Ovary (tissue), 9 donors: Measurements from ENCODE around the gene OR13C3. TPM values are rescaled to one million over a fixed set of nuclear protein-coding genes. Genes with fewer than 3 reads are reported as not detected.

Experiments
- DNase-seq, 5 donors: peaks; one replicate each; pipeline ENCODE4 v3.0.0-alpha.2; 2019 to 2020
- H3K27ac ChIP-seq, 2 donors: fragments of 200-600 bp; one replicate each; pipeline versions ENCODE4 v1.5.1 to v1.8.0; 2019 to 2022
- H3K27me3 ChIP-seq: fragments of 200-600 bp; one replicate; pipeline ENCODE4 v1.8.0; 2022
- H3K36me3 ChIP-seq: fragments of 200-600 bp; sonication (generic); one replicate; pipeline ENCODE4 v1.5.1; 2019
- H3K4me1 ChIP-seq: one replicate; pipeline ENCODE4 v1.8.1; 2013; ENCODE audit warnings: mild to moderate bottlenecking, moderate library complexity; ENCODE audit not compliant: insufficient read depth
- H3K4me3 ChIP-seq: fragments of 200-600 bp; sonication (generic); one replicate; pipeline ENCODE4 v1.5.1; 2017
- H3K9me3 ChIP-seq, 2 donors: fragments of 200-600 bp in 1 of 2; sonication (generic) in 1 of 2; one replicate each; pipeline versions ENCODE4 v1.5.1 to v1.8.1; 2013 to 2019; ENCODE audit warnings: mild to moderate bottlenecking in 1 of 2, moderate library complexity in 1 of 2
- CTCF ChIP-seq, 3 donors: fragments of 450-650 bp in 2 of 3; fragments of 200-600 bp in 1 of 3; IDR thresholded peaks; one replicate each; pipeline versions ENCODE4 v1.5.1 to v1.8.0; 2016 to 2022; ENCODE audit warnings: antibody characterized with exemption in 3 of 3, mild to moderate bottlenecking in 1 of 3
- EP300 ChIP-seq: sonication (generic); formaldehyde crosslinking; IDR thresholded peaks from one replicate; pipeline ENCODE4 v1.6.1; 2017; ENCODE audit warnings: antibody characterized with exemption
- POLR2A ChIP-seq: fragments of 450-650 bp; IDR thresholded peaks from one replicate; pipeline ENCODE4 v1.6.1; 2017; ENCODE audit warnings: antibody characterized with exemption, mild to moderate bottlenecking, moderate library complexity
- WGBS, 3 donors: extraction: QIAGEN DNeasy Blood & Tissue Kit in 1 of 3; methylation state at CpG; one replicate each; pipeline versions ENCODE4 v1.1.5 to v1.1.7; 2013 to 2017; 5-methylcytosine and 5-hydroxymethylcytosine counted together
- intact Hi-C, 4 donors: fragments of 100-400 bp; cut with DNase I; formaldehyde crosslinking; loops; one replicate each; pipeline versions ENCODE4 v1.11.0 to v1.15.1; 2022 to 2023
- polyA plus RNA-seq, 2 donors: library from polyadenylated mRNA; stranded (reverse); fragments of 200-250 nt in 1 of 2; fragments of 350-450 nt in 1 of 2; fragmentation: Illumina TruSeq in 1 of 2; extraction: RNeasy Lipid Tissue Mini Kit (QIAGEN cat#74804) in 1 of 2; gene quantifications; one replicate each; pipeline ENCODE4 v1.2.3, GENCODE V29; 2013 to 2014
- total RNA-seq, 7 donors: library from RNA; depleted of rRNA in 2 of 7; stranded (reverse); fragments of >200 nt in 2 of 7; fragmentation: NEBNext Ultra II Directional in 3 of 7; extraction: Animal tissue kit (Norgen Biotek cat#: 25700) in 3 of 7; gene quantifications; one replicate each; pipeline versions ENCODE4 v1.1.0 to v1.2.4, GENCODE V29; 2016 to 2023
- donor health status: DM: no; HTN: no; CAD: no; lungs with moderate emphysema.
- donor health status: DM: no; HTN: no; CAD: no.
- donor health status: Bipolar disorder and iron deficiency.
- donor health status: DM: yes; HTN: yes; CAD: no.
- donor health status: DM: no; HTN: no; CAD: no.
- donor health status: DM: yes; HTN: yes; CAD: no.

OR13C3 gene
- total and polyA plus RNA-seq, 9 donors = not detected

- Histone ChIP-seq H3K4me1 (no peaks in the 10 kb centered on the region), H3K36me3 (no peaks in the 10 kb centered on the region), H3K27me3 (no peaks in the 10 kb centered on the region), H3K4me3 (no peak within 1 kb of the TSS), H3K27ac (no peak within 1 kb of the TSS), H3K9me3 (no peaks in the 10 kb centered on the region)
- no peak for DNase-seq
- intact Hi-C loops = no loop called here
- no peak for TF ChIP-seq EP300
- no peak for TF ChIP-seq POLR2A
- TF ChIP-seq CTCF (IDR thresholded peaks at IDR 0.05) = no peak
- WGBS, 3 donors = 89 to 93% (median 90%) methylated on average over 4 of the region's 4 CpGs
These were observed 32.2 kb upstream of the OR13C3 start, which contains the start of gene OR13C8 for GRCh38 chr9:104568868-104569267. OR13C8 (plus strand) TSS chr9:104569168; CDS start chr9:104569168, 0 bp downstream.

- Histone ChIP-seq H3K9me3 (no peaks in the 10 kb centered on the region), H3K27ac (no peak overlapping the region), H3K4me1 (no peaks in the 10 kb centered on the region), H3K27me3 (no peaks in the 10 kb centered on the region), H3K4me3 (no peak overlapping the region), H3K36me3 (no peaks in the 10 kb centered on the region)
- intact Hi-C loops = no loop called here
- TF ChIP-seq POLR2A = no peak
- 30 to 43% (median 41%) methylated on average over 1 of the region's 1 CpG for WGBS, 3 donors
- DNase-seq = no peak
These were observed 27.7 kb upstream of the OR13C3 start for GRCh38 chr9:104564358-104564757.

GRCh38 chr9:104556830-104557634, 20.4 kb upstream of the OR13C3 start:
- Histone ChIP-seq H3K27me3 (no peaks in the 10 kb centered on the region), H3K4me1 (no peaks in the 10 kb centered on the region), H3K36me3 (no peaks in the 10 kb centered on the region), H3K4me3 (no peak overlapping the region), H3K27ac (no peak overlapping the region), H3K9me3 (no peaks in the 10 kb centered on the region)
- TF ChIP-seq POLR2A (no peak), CTCF (IDR thresholded peaks at IDR 0.05) (no peak), EP300 (no peak)
- intact Hi-C loops = no loop called here
- DNase-seq = no peak
- 84 to 90% (median 87%) methylated on average over 8 of the region's 8 CpGs for WGBS, 3 donors

GRCh38 chr9:104555521-104555920, 18.9 kb upstream of the OR13C3 start:
- Histone ChIP-seq H3K27me3 (no peaks in the 10 kb centered on the region), H3K27ac (no peak overlapping the region), H3K36me3 (no peaks in the 10 kb centered on the region), H3K4me3 (no peak overlapping the region), H3K4me1 (no peaks in the 10 kb centered on the region), H3K9me3 (no peaks in the 10 kb centered on the region)
- TF ChIP-seq CTCF (IDR thresholded peaks at IDR 0.05) = no peak
- TF ChIP-seq POLR2A = no peak
- no peak for TF ChIP-seq EP300
- intact Hi-C loops = no loop called here
- 80 to 87% (median 86%) methylated on average over 1 of the region's 1 CpG for WGBS, 3 donors
- DNase-seq = no peak

GRCh38 chr9:104553261-104553660, 16.6 kb upstream of the OR13C3 start:
- TF ChIP-seq EP300 (no peak), CTCF (IDR thresholded peaks at IDR 0.05) (no peak), POLR2A (no peak)
- Histone ChIP-seq H3K27ac (no peak overlapping the region), H3K4me3 (no peak overlapping the region), H3K9me3 (no peaks in the 10 kb centered on the region), H3K27me3 (no peaks in the 10 kb centered on the region), H3K36me3 (no peaks in the 10 kb centered on the region), H3K4me1 (no peaks in the 10 kb centered on the region)
- WGBS, 3 donors = 20 to 39% (median 29%) methylated on average over 1 of the region's 1 CpG
- intact Hi-C loops = no loop called here
- DNase-seq = no peak
